ENCODE data around the gene PFN2.

PFN2 gene

GRCh38 chr3:149934524-149934923, 36.2 kb downstream of the PFN2 start:
- Histone ChIP-seq H3K79me2 (ENCODE audit: insufficient read depth, low read depth) (no peaks in the 10 kb centered on the region), H3K4me1 (ENCODE audit: low read depth, poor library complexity, severe bottlenecking) (peaks cover 12% of the 10 kb centered on the region), H3K27me3 (ENCODE audit: insufficient read depth, low read depth) (no peaks in the 10 kb centered on the region), H2AFZ (ENCODE audit: low read depth) (no peak overlapping the region), H4K20me1 (ENCODE audit: insufficient read depth) (no peaks in the 10 kb centered on the region), H3K9ac (no peak overlapping the region), H3K27ac (no peak overlapping the region), H3K36me3 (ENCODE audit: insufficient read depth) (no peaks in the 10 kb centered on the region), H3K4me3 (IDR thresholded peaks at IDR 0.05; ENCODE audit: insufficient read depth, low read depth, low read length) (no peak overlapping the region), H3K4me2 (no peak overlapping the region)
- TF ChIP-seq CTCF (conservative IDR thresholded peaks at IDR 0.05; ENCODE audit: low read depth, low read length): no peak

GRCh38 chr3:149933858-149934257, 36.8 kb downstream of the PFN2 start:
- H3K4me3 ChIP-seq (IDR thresholded peaks at IDR 0.05; ENCODE audit: insufficient read depth, low read depth, low read length): no peak overlapping the region
- no peaks in the 10 kb centered on the region for H3K79me2 ChIP-seq (ENCODE audit: insufficient read depth, low read depth)
- no peak overlapping the region for H3K27ac ChIP-seq
- H3K4me1 ChIP-seq (ENCODE audit: low read depth, poor library complexity, severe bottlenecking): peaks cover 12% of the 10 kb centered on the region
- H3K4me2 ChIP-seq: no peak overlapping the region
- no peak overlapping the region for H2AFZ ChIP-seq (ENCODE audit: low read depth)
- H4K20me1 ChIP-seq (ENCODE audit: insufficient read depth): no peaks in the 10 kb centered on the region
- no peak for TF ChIP-seq CTCF (conservative IDR thresholded peaks at IDR 0.05; ENCODE audit: low read depth, low read length)
- H3K9ac ChIP-seq: no peak overlapping the region
- H3K36me3 ChIP-seq (ENCODE audit: insufficient read depth): no peaks in the 10 kb centered on the region
- H3K27me3 ChIP-seq (ENCODE audit: insufficient read depth, low read depth): no peaks in the 10 kb centered on the region

GRCh38 chr3:149933008-149933407, 37.7 kb downstream of the PFN2 start:
- H3K27me3 ChIP-seq (ENCODE audit: insufficient read depth, low read depth): no peaks in the 10 kb centered on the region

GRCh38 chr3:149920119-149920518, 50.6 kb downstream of the PFN2 start:
- Histone ChIP-seq H3K27ac (no peak overlapping the region), H2AFZ (ENCODE audit: low read depth) (no peak overlapping the region), H4K20me1 (ENCODE audit: insufficient read depth) (no peaks in the 10 kb centered on the region), H3K4me1 (ENCODE audit: low read depth, poor library complexity, severe bottlenecking) (no peaks in the 10 kb centered on the region), H3K9ac (no peak overlapping the region), H3K4me3 (IDR thresholded peaks at IDR 0.05; ENCODE audit: insufficient read depth, low read depth, low read length) (no peak overlapping the region), H3K4me2 (no peak overlapping the region), H3K27me3 (ENCODE audit: insufficient read depth, low read depth) (no peaks in the 10 kb centered on the region), H3K36me3 (ENCODE audit: insufficient read depth) (no peaks in the 10 kb centered on the region; the same call in 1 of the 2 replicates), H3K79me2 (ENCODE audit: insufficient read depth, low read depth) (no peaks in the 10 kb centered on the region)
- TF ChIP-seq CTCF (conservative IDR thresholded peaks at IDR 0.05; ENCODE audit: low read depth, low read length): no peak

More at GRCh38 chr3:149933008-149933407, 37.7 kb downstream of the PFN2 start:
- no peak for TF ChIP-seq CTCF (conservative IDR thresholded peaks at IDR 0.05; ENCODE audit: low read depth, low read length)
- Histone ChIP-seq H3K9ac (no peak overlapping the region), H3K79me2 (ENCODE audit: insufficient read depth, low read depth) (no peaks in the 10 kb centered on the region), H3K4me2 (no peak overlapping the region), H2AFZ (ENCODE audit: low read depth) (no peak overlapping the region), H3K4me3 (IDR thresholded peaks at IDR 0.05; ENCODE audit: insufficient read depth, low read depth, low read length) (no peak overlapping the region), H4K20me1 (ENCODE audit: insufficient read depth) (no peaks in the 10 kb centered on the region), H3K27ac (no peak overlapping the region), H3K4me1 (ENCODE audit: low read depth, poor library complexity, severe bottlenecking) (peaks cover 12% of the 10 kb centered on the region), H3K36me3 (ENCODE audit: insufficient read depth) (no peaks in the 10 kb centered on the region)
